ENCODE results near the gene PET100.

DNA sequence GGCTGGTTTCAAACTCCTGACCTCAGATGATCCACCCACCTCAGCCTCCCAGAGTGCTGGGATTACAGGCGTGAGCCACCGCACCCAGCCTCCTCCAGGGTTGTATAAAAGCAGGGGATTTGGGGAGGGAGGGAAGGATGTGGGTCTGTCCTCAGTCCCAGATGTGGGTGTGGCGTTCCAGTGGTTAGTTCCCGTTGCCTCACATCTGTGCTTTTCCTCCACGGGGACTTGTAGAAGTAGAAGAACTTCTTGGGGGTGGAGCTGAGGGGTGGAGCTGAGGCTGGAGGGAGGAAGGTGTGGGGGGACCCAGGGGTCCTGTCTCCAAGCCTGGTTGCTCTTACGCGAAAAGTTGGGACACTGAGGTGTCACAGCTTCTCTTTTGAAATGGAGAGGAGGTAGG, 46.8 kb downstream of the PET100 start:
- no peak for TF ChIP-seq NR3C1 (IDR thresholded peaks at IDR 0.05)
- TF ChIP-seq, protein P1, sequence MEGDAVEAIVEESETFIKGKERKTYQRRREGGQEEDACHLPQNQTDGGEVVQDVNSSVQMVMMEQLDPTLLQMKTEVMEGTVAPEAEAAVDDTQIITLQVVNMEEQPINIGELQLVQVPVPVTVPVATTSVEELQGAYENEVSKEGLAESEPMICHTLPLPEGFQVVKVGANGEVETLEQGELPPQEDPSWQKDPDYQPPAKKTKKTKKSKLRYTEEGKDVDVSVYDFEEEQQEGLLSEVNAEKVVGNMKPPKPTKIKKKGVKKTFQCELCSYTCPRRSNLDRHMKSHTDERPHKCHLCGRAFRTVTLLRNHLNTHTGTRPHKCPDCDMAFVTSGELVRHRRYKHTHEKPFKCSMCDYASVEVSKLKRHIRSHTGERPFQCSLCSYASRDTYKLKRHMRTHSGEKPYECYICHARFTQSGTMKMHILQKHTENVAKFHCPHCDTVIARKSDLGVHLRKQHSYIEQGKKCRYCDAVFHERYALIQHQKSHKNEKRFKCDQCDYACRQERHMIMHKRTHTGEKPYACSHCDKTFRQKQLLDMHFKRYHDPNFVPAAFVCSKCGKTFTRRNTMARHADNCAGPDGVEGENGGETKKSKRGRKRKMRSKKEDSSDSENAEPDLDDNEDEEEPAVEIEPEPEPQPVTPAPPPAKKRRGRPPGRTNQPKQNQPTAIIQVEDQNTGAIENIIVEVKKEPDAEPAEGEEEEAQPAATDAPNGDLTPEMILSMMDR (IDR thresholded peaks at IDR 0.05): no peak
- no peak for TF ChIP-seq CEBPB (IDR thresholded peaks at IDR 0.05)
- no peak for TF ChIP-seq RCOR1 (IDR thresholded peaks at IDR 0.05; ENCODE audit: low read depth, low read length)
- no peak for TF ChIP-seq POLR2A (IDR thresholded peaks at IDR 0.05; ENCODE audit: low read length)
- no peak for TF ChIP-seq CBX8 (IDR thresholded peaks at IDR 0.05)
- TF ChIP-seq BHLHE40 (IDR thresholded peaks at IDR 0.05; ENCODE audit: low read depth, low read length): no peak
- TF ChIP-seq, protein P2, sequence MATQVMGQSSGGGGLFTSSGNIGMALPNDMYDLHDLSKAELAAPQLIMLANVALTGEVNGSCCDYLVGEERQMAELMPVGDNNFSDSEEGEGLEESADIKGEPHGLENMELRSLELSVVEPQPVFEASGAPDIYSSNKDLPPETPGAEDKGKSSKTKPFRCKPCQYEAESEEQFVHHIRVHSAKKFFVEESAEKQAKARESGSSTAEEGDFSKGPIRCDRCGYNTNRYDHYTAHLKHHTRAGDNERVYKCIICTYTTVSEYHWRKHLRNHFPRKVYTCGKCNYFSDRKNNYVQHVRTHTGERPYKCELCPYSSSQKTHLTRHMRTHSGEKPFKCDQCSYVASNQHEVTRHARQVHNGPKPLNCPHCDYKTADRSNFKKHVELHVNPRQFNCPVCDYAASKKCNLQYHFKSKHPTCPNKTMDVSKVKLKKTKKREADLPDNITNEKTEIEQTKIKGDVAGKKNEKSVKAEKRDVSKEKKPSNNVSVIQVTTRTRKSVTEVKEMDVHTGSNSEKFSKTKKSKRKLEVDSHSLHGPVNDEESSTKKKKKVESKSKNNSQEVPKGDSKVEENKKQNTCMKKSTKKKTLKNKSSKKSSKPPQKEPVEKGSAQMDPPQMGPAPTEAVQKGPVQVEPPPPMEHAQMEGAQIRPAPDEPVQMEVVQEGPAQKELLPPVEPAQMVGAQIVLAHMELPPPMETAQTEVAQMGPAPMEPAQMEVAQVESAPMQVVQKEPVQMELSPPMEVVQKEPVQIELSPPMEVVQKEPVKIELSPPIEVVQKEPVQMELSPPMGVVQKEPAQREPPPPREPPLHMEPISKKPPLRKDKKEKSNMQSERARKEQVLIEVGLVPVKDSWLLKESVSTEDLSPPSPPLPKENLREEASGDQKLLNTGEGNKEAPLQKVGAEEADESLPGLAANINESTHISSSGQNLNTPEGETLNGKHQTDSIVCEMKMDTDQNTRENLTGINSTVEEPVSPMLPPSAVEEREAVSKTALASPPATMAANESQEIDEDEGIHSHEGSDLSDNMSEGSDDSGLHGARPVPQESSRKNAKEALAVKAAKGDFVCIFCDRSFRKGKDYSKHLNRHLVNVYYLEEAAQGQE (IDR thresholded peaks at IDR 0.05): no peak
- no peak for TF ChIP-seq RAD21 (conservative IDR thresholded peaks at IDR 0.05 in 1 of 2, IDR thresholded peaks at IDR 0.05 in 1 of 2)
- no peak for TF ChIP-seq ESRRA (IDR thresholded peaks at IDR 0.05; ENCODE audit: borderline replicate concordance, low read length)

All from A549 (cell line).